HG03175 (cell line): ENCODE results near the gene VAT1L.

ENCODE experiments used
- ATAC-seq: cut with Tn5 transposase; IDR thresholded peaks from one replicate; pipeline ENCODE4 v1.9.1; 2021; ENCODE audit warnings: mild to moderate bottlenecking, moderate library complexity; ENCODE audit not compliant: unreplicated experiment

The VAT1L gene

DNA sequence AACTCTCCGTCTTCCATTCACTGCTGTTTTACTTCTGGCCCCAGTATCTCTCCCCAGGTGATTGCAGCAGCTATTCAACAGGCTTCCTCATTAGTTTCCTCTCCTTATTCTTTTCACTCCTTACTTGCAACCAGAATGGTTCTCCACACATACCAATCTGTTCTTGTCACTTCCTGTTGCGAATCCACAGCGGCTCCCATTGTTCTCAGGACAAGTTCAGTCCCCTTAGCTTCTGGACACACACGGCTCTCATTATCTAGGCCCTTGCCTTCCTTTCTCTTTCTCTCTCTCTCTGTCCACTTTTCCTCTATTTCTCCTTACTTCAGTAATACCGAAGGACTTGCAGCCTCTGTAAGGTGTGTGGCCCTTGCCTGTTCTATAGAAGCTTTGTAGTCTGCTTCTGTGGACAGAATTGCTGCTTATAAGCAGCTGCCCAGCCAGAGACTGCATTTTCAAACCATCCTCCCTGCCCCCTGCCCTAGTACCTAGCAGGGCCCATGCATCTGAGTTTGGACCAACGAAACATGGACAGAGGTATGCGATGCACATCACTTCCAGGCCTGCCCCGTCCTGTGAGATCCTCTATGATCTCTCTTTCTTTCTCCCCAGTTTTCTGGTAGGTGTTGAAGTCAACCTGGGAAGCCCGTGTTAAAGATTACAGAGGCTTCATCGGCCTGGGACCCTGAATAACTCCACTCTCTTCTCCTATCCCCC lies 45.7 kb downstream of the VAT1L start:
- no peak for ATAC-seq

DNA sequence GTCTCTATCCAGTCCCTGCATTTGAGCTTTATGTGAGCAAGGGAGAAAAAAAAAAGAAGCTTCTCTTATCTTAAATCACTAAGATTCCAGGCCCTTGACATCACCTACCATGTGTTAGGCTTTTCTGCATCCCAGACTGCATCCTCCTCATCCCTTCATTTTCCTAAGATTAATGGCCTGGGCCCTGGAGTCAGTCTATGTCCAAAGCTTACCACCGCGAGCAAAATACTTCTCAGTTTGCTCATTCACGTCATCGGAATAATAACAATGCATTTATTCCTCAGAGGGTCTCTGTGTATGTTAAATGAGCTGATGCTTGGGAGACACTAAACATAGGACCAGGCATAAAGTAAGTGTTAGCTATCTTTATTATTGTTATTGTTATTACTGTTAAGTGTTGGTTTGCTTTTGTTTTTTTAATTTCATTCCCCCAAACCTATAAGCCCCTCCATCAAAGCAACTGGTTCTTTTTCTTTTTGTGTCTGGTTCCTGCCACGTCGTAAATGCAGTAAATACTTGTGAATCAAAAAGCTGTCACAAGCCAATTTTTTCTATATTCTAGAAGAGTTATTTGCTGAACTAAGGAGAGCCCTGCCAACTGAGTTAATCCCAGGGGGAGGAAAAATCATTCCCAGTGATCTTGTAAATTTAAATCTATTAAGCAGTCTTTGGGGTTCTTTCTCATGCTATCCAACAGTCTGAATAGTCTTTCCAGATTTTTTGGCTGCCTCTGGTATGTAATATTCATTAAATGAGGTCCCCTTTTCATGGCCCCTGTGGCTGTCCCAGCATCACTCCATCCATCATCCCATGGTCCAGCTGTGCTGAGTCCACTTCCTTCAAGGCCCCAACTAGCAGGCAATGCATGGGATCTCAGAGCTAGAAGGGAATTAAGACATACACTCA lies 46.5 kb downstream of the VAT1L start:
- ATAC-seq: no peak

DNA sequence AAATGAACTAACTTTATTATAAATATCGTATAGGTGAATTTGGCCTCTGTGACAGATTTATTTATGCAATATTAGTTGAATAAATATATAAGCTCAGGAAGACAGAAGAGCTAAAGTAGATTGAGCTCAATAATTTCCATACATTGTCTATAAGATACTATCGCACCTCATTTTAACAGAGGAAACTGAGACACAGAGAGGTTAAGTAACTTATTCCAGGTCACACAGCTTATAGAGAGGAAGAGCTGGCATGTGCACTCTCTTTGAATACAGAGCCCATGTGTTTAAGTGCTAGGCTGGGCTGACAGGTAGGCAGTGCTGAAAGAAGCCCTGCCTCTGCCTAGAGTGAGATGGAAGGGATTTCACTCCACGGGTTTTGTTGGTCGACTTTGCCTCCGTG lies 48.4 kb downstream of the VAT1L start:
- ATAC-seq: no peak

- no peak for ATAC-seq
Observed at GRCh38 chr16:77838597-77839255, 50.4 kb downstream of the VAT1L start.

- no peak for ATAC-seq
Observed at GRCh38 chr16:77840093-77840492, 51.7 kb downstream of the VAT1L start.

- no peak for ATAC-seq
Observed at GRCh38 chr16:77840673-77841501, 52.5 kb downstream of the VAT1L start.

DNA sequence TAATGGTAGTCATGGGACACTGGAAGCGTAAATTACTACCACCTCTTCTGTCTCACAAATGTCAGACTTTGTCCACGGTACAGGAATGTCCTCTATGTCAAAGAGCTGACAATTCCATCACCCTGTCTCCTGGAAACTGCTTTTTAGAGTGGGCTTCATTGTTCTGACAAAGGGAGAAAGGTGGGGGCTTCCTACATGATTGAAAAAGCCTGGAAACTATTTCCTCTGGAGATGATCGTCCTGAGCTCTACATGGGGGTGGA lies 53.1 kb downstream of the VAT1L start:
- ATAC-seq: no peak

GRCh38 chr16:77842468-77842867 lies 54.1 kb downstream of the VAT1L start:
- ATAC-seq: no peak

DNA sequence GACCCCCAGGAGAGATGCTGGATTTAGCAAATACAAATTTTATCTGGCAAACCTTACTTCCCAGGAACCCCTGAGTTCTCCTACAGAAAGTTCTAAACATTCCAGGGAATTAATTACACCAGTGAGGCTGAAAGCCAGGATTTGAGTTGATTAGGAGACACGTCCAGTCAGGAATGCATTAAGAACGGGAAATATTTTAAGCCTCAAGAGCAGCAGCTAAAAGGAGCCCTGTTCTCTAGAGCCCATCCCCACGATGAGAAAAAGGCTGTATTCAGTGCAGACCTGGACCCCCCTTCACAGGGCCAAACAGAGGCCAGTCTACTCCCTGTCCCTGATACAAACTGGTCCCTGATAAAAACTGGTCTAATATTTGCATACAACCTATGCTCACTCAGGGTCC lies 55.0 kb downstream of the VAT1L start:
- no peak for ATAC-seq

- no peak for ATAC-seq
Observed at GRCh38 chr16:77844801-77845200, 56.4 kb downstream of the VAT1L start.

- ATAC-seq: no peak
Observed at GRCh38 chr16:77849646-77850258, 61.4 kb downstream of the VAT1L start.

DNA sequence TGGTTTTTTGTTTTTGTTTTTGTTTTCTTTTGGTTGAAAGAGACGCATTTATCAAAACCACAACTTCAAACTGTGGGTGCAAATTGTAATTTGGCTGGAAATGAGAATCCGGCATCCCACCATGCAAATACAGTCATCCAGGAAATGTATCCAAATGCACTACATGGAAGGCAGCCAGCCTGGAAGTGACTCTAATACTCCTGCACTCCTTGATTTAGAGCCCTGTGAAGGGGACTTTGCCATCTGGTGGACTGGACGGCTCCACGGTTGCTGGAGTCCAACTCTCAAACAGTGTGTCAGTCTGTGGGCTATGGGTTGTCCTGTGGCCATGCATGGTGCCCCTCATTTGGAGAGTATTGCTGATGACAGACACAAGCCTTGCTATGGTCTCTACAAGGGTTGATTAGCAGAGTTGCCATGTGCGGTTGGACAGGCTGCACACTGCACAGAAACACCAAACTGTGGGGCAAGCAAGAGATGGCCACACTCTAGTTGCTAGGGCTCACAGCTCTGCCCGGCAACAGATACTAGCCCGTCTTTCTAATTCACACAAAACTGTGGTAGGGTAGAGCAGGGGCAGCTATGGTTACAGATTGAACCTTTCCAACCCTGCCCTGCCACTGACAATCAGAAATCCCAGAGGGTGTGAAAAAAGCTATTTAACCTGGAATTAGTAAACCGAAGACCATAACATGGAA lies 62.4 kb downstream of the VAT1L start:
- ATAC-seq: no peak

GRCh38 chr16:77853161-77853560 lies 64.8 kb downstream of the VAT1L start:
- ATAC-seq: no peak

DNA sequence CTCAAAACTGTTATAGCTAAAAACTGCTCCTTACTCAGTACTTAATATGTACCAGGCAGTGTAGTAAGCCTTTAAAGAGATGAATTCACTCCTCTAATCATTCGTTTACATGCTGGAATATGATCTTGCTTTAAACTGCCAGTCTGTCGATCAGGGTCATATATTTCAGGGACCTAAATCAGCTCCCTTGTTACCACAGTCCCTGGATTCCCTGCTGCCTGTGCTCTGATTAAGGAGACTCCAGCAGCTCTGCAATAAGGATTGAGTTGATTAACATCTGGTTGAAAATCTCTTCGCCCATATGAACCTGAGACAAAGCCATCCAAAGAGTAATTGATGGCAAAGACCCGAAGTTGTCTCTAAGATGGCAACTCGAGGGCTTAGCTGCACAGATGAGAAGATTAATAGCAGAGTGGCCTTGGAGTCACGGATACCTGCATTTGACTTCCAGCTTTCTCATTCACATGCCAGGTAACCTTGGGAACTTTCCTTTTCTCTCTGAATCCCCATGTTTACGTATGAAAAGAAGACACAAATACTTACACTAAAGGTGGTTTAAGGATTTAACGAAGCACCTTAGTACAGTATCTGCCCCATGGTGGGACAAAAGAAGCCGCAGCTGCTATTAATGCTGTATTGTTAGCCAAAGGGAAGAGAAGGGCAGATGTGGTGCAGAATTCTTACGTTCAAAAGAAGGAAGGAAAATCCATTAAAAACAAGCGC lies 68.2 kb downstream of the VAT1L start:
- no peak for ATAC-seq

DNA sequence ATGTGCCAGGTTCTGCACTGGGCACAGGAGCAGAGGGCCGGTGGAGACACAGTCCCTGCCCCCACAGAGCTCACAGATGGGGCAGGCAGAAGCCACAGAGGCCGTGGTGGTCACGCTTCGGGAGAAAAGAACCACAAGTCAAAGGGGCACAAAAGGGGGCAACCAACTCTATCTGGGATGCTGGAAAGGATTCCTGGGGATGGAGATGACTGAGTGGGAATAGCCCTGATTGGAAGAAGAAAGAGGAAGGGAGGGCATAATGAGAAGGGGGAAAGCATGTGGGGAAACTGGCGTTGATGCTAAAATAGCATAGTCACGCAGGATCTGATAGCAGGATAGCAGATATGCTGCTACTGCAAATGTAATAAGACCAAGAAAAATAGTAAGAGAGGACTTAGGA lies 69.7 kb downstream of the VAT1L start:
- ATAC-seq: no peak

DNA sequence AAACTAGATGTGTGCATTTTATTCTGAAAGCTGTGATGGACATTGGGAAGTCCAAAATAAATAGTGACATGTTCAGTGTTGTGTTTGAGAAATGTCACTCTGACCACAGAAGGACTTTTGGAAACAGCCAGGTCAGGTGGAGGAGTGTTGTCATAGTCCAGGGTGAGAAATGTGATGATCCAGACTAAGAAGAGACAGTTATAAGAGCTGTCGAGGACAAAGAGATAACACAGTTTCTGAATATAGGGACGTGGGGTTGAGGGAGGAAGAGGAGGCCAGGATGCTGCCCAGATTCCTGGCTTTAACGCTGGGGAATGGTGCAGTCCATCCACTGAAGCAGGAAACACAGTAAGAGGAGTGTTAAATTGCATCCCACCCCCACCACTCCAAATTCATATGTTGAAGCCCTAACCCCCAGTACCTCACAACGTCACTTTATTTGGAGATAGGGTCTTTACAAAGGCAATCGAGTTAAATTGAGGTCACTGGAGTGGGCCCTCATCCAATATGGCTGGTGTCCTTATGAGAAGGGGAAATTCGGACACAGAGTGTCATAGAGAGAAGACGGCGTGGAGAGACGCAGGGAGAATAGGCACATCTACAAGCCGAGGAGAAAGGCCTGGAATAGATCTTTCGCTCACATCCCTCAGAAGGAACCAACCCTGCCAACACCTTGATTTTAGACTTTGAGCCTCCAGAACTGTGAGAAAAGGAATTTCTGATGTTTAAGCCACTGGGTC lies 71.3 kb downstream of the VAT1L start:
- no peak for ATAC-seq

DNA sequence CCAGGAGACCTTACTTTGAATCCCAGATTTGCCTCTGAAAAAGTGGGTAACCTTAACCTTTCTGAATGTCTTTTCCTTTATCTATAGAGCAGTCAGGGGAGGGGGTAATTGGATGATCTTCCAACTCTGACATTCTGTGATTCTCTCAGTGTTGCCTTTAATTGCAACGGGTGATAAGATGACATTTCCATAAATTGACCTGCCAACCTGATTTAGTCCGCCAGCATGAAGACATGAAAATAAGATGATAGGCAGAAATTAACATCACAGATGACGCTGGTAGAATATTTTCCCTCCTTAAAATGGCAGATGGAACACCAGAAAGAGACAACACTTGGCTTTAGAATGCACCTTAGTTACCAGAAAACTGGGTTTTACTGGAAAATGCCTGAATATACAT lies 72.6 kb downstream of the VAT1L start:
- ATAC-seq: no peak

DNA sequence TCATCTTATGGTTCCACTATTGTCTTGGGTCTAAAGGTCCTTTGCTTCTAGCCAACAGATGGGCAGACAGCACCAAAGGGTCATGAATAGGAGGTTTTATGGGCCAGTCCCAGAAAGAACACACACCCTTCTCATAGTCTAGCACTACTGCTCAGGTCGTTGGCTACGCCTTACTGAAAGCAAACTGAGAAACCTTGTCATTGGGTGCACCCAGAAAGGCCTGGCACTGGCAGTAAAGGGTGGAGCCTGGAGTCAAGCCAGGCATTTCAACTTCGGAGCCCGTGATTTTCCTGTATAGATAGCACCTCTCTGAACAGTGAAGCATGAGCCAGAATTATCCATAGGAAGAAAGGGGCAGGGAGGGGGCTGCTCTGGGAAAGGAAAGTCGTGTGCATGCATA lies 74.9 kb downstream of the VAT1L start:
- ATAC-seq: no peak

- no peak for ATAC-seq
Observed at GRCh38 chr16:77866752-77867151, 78.4 kb downstream of the VAT1L start.
